HepG2 (cell line): Measurements from ENCODE around the gene MYO5B.

ENCODE experiments used
- CTCF ChIP-seq: sonication (generic); formaldehyde crosslinking; IDR thresholded peaks from 2 replicates; pipeline ENCODE4 v1.5.0; 2020; ENCODE audit warnings: mild to moderate bottlenecking, missing genetic modification reagents, moderate library complexity
- RELA ChIP-seq: sonication (generic); formaldehyde crosslinking; IDR thresholded peaks from 2 replicates; pipeline ENCODE4 v1.4.0; 2020; ENCODE audit warnings: missing genetic modification reagents
- TEAD2 ChIP-seq: sonication (generic); formaldehyde crosslinking; IDR thresholded peaks from 2 replicates; pipeline ENCODE4 v1.9.0; 2021; ENCODE audit warnings: missing genetic modification reagents

DNA sequence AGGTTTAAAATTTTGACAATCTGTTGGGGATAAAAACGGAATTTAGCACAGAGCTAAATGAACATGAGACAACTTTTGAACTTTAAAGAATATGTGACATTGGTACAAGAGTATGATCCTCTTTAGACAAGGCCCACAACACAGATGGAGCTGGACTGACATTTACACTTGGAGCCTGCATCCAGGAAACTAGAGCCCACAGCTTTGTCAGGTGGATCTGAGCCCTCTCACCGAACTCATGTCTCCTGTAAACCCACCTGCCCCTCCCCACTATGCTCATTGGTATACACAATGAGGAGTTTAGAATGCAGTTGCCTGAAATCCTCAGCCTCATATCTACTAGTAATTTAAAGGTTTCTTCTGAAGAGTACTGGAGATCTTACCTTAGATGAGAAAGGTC lies 359.5 kb downstream of the MYO5B start:
- TF ChIP-seq RELA (CRISPR knock-in tag) (no peak), TEAD2 (no peak), CTCF (CRISPR knock-in tag) (no peak)
